Activated T-helper 1 cell treated with anti-CD3 and anti-CD28 coated beads, Interleukin-12 subunit alpha, Interleukin-12 subunit beta, Interleukin-2, Interleukin-4 antibody, amounts not matched to agents 30 ng/mL and 10 ng/mL and 1 ng/mL, durations not matched to agents 14 hours and 24 hours and 36 hours (primary cell): ENCODE data around the gene ZNF627. TPM values are rescaled to one million over a fixed set of nuclear protein-coding genes. Genes with fewer than 3 reads are reported as not detected.
"Not testable (repeated sequence)": the region's sequence is repeated elsewhere in the genome, so short reads cannot be mapped to it uniquely, and the experiment has no call there.

Source experiments
- DNase-seq: peaks from one replicate; pipeline ENCODE4 v3.0.0; 2021; ENCODE audit warnings: low spot score
- H3K27ac Mint-ChIP-seq: one replicate; pipeline ENCODE4 v1.8.0; 2021; ENCODE audit warnings: mild to moderate bottlenecking, mixed read lengths
- H3K27me3 Mint-ChIP-seq: one replicate; pipeline ENCODE4 v1.8.0; 2022; ENCODE audit warnings: mild to moderate bottlenecking, moderate library complexity, mixed read lengths; ENCODE audit not compliant: insufficient read depth
- H3K36me3 Mint-ChIP-seq: one replicate; pipeline ENCODE4 v1.8.0; 2021; ENCODE audit warnings: low read depth, mixed read lengths
- H3K4me1 Mint-ChIP-seq: one replicate; pipeline ENCODE4 v1.8.0; 2021; ENCODE audit warnings: low read depth, mixed read lengths
- H3K4me3 Mint-ChIP-seq: one replicate; pipeline ENCODE4 v1.8.0; 2021; ENCODE audit warnings: mild to moderate bottlenecking, moderate library complexity, mixed read lengths
- H3K9me3 Mint-ChIP-seq: one replicate; pipeline ENCODE4 v1.8.0; 2021; ENCODE audit warnings: mixed read lengths
- intact Hi-C: fragments of 100-400 bp; cut with micrococcal nuclease; formaldehyde crosslinking; loops from one replicate; pipeline ENCODE4 v1.15.1; 2024
- total RNA-seq: library from RNA; stranded (reverse); gene quantifications from 2 replicates; pipeline ENCODE4 v1.2.3, GENCODE V29; 2022

Gene ZNF627
- total RNA-seq, 1 donor from 2014 or later, result 5.2 TPM

GRCh38 chr19:11580116-11580515 lies 17.2 kb upstream of the ZNF627 start:
- intact Hi-C loops, result loop anchor here (2.0 kb wide), 1 partner anchor 75 kb away; the partner anchor contains the start of gene ZNF653
- Mint-ChIP-seq H3K36me3 (peaks cover 3% of the 10 kb centered on the region), H3K9me3 (no peaks in the 10 kb centered on the region), H3K4me1 (peaks cover 21% of the 10 kb centered on the region), H3K4me3 (no peak overlapping the region), H3K27ac (no peak overlapping the region), H3K27me3 (no peaks in the 10 kb centered on the region)
- no peak for DNase-seq

GRCh38 chr19:11581740-11582139 lies 15.5 kb upstream of the ZNF627 start:
- H3K4me3 Mint-ChIP-seq, result peak overlapping the region; percentile 75
- peak overlapping the region; percentile 87 for H3K27ac Mint-ChIP-seq
- intact Hi-C loops, result loop anchor here (1.0 to 2.0 kb wide), 2 partner anchors 22 to 77 kb away; partner anchors contain the start of genes ELOF1 and ZNF653
- no peaks in the 10 kb centered on the region for H3K27me3 Mint-ChIP-seq
- peak; percentile 24 for DNase-seq
- H3K36me3 Mint-ChIP-seq, result no peaks in the 10 kb centered on the region
- H3K4me1 Mint-ChIP-seq, result peaks cover 21% of the 10 kb centered on the region
- no peaks in the 10 kb centered on the region for H3K9me3 Mint-ChIP-seq

GRCh38 chr19:11586331-11586730 lies 11.0 kb upstream of the ZNF627 start:
- no peaks in the 10 kb centered on the region for H3K36me3 Mint-ChIP-seq
- H3K27me3 Mint-ChIP-seq, result peaks cover 2% of the 10 kb centered on the region
- no peak overlapping the region for H3K27ac Mint-ChIP-seq
- DNase-seq, result no peak
- peaks cover 21% of the 10 kb centered on the region for H3K4me1 Mint-ChIP-seq
- no peaks in the 10 kb centered on the region for H3K9me3 Mint-ChIP-seq
- intact Hi-C loops, result loop anchor here (2.0 kb wide), 2 partner anchors 58 to 292 kb away; partner anchors contain the start of gene ECSIT
- no peak overlapping the region for H3K4me3 Mint-ChIP-seq

- Mint-ChIP-seq H3K36me3 (no peaks in the 10 kb centered on the region), H3K4me3 (no peak overlapping the region), H3K9me3 (no peaks in the 10 kb centered on the region), H3K4me1 (peaks cover 12% of the 10 kb centered on the region), H3K27ac (peak overlapping the region; percentile 9), H3K27me3 (peaks cover 2% of the 10 kb centered on the region)
- DNase-seq, result peak; percentile 70
- intact Hi-C loops, result loop anchor here (1.0 to 2.0 kb wide), 5 partner anchors 27 to 293 kb away; partner anchors contain the start of gene ECSIT
Observed at GRCh38 chr19:11587302-11587974, 9.8 kb upstream of the ZNF627 start.

- Mint-ChIP-seq H3K9me3 (no peaks in the 10 kb centered on the region), H3K36me3 (no peaks in the 10 kb centered on the region), H3K4me1 (peaks cover 12% of the 10 kb centered on the region), H3K4me3 (no peak overlapping the region), H3K27ac (no peak overlapping the region), H3K27me3 (peaks cover 2% of the 10 kb centered on the region)
- no peak for DNase-seq
- intact Hi-C loops, result loop anchor here (1.0 to 2.0 kb wide), 5 partner anchors 28 to 293 kb away; partner anchors contain the start of gene ECSIT
Observed at GRCh38 chr19:11587975-11588631, 9.2 kb upstream of the ZNF627 start.

GRCh38 chr19:11594084-11594483 lies 3.2 kb upstream of the ZNF627 start:
- Mint-ChIP-seq H3K36me3 (peaks cover 3% of the 10 kb centered on the region), H3K9me3 (no peaks in the 10 kb centered on the region), H3K27ac (no peak overlapping the region), H3K4me1 (peaks cover 10% of the 10 kb centered on the region), H3K27me3 (peaks cover 2% of the 10 kb centered on the region), H3K4me3 (no peak overlapping the region)
- intact Hi-C loops, result no loop called here
- DNase-seq, result no peak

- H3K4me1 Mint-ChIP-seq, result peaks cover 10% of the 10 kb centered on the region
- H3K27me3 Mint-ChIP-seq, result no peaks in the 10 kb centered on the region
- DNase-seq, result no peak
- peak overlapping the region; percentile 34 for H3K27ac Mint-ChIP-seq
- intact Hi-C loops, result loop anchor here (2.0 to 5.0 kb wide), 3 partner anchors 67 to 391 kb away; partner anchors contain the start of genes ECSIT and ZNF700
- peaks cover 3% of the 10 kb centered on the region for H3K36me3 Mint-ChIP-seq
- no peaks in the 10 kb centered on the region for H3K9me3 Mint-ChIP-seq
- no peak overlapping the region for H3K4me3 Mint-ChIP-seq
Observed at GRCh38 chr19:11596156-11596555, 1.1 kb upstream of the ZNF627 start.

GRCh38 chr19:11598103-11598483 lies 810 bp downstream of the ZNF627 start:
- peaks cover 13% of the 10 kb centered on the region for H3K36me3 Mint-ChIP-seq
- peak overlapping the region; percentile 93 for H3K4me3 Mint-ChIP-seq
- H3K4me1 Mint-ChIP-seq, result peaks cover 10% of the 10 kb centered on the region
- no peak for DNase-seq
- H3K9me3 Mint-ChIP-seq, result peaks cover 10% of the 10 kb centered on the region
- H3K27me3 Mint-ChIP-seq, result no peaks in the 10 kb centered on the region
- intact Hi-C loops, result loop anchor here (5.0 kb wide), 1 partner anchor 389 kb away; no protein-coding TSS in a partner anchor
- H3K27ac Mint-ChIP-seq, result peak overlapping the region; percentile 89

- Mint-ChIP-seq H3K36me3 (peaks cover 14% of the 10 kb centered on the region), H3K27ac (no peak overlapping the region), H3K27me3 (no peaks in the 10 kb centered on the region), H3K4me1 (peaks cover 10% of the 10 kb centered on the region), H3K4me3 (peak overlapping the region; percentile 79), H3K9me3 (peaks cover 10% of the 10 kb centered on the region)
- intact Hi-C loops, result loop anchor here (5.0 kb wide), 1 partner anchor 389 kb away; no protein-coding TSS in a partner anchor
- DNase-seq, result no peak
Observed at GRCh38 chr19:11598746-11599145, 1.5 kb downstream of the ZNF627 start.

GRCh38 chr19:11599704-11600103 lies 2.4 kb downstream of the ZNF627 start:
- intact Hi-C loops, result loop anchor here (5.0 kb wide), 1 partner anchor 388 kb away; no protein-coding TSS in a partner anchor
- not testable (repeated sequence) for DNase-seq, H3K4me3 Mint-ChIP-seq, H3K27ac Mint-ChIP-seq, H3K27me3 Mint-ChIP-seq
- H3K9me3 Mint-ChIP-seq, result peaks cover 15% of the 10 kb centered on the region
- peaks cover 10% of the 10 kb centered on the region for H3K4me1 Mint-ChIP-seq
- H3K36me3 Mint-ChIP-seq, result peaks cover 24% of the 10 kb centered on the region

- no peak overlapping the region for H3K27ac Mint-ChIP-seq
- no peak overlapping the region for H3K4me3 Mint-ChIP-seq
- peaks cover 44% of the 10 kb centered on the region for H3K9me3 Mint-ChIP-seq
- no peak for DNase-seq
- H3K4me1 Mint-ChIP-seq, result no peaks in the 10 kb centered on the region
- intact Hi-C loops, result no loop called here
- H3K36me3 Mint-ChIP-seq, result peaks cover 46% of the 10 kb centered on the region
- no peaks in the 10 kb centered on the region for H3K27me3 Mint-ChIP-seq
Observed at GRCh38 chr19:11606484-11606883, 9.2 kb downstream of the ZNF627 start.

GRCh38 chr19:11611730-11612129 lies 14.4 kb downstream of the ZNF627 start:
- H3K4me1 Mint-ChIP-seq, result no peaks in the 10 kb centered on the region
- no peak for DNase-seq
- intact Hi-C loops, result no loop called here
- no peak overlapping the region for H3K4me3 Mint-ChIP-seq
- H3K27me3 Mint-ChIP-seq, result no peaks in the 10 kb centered on the region
- H3K36me3 Mint-ChIP-seq, result peaks cover 29% of the 10 kb centered on the region
- no peak overlapping the region for H3K27ac Mint-ChIP-seq
- H3K9me3 Mint-ChIP-seq, result peaks cover 30% of the 10 kb centered on the region
